Measurements from ENCODE around the gene SSPN.

Gene SSPN

DNA sequence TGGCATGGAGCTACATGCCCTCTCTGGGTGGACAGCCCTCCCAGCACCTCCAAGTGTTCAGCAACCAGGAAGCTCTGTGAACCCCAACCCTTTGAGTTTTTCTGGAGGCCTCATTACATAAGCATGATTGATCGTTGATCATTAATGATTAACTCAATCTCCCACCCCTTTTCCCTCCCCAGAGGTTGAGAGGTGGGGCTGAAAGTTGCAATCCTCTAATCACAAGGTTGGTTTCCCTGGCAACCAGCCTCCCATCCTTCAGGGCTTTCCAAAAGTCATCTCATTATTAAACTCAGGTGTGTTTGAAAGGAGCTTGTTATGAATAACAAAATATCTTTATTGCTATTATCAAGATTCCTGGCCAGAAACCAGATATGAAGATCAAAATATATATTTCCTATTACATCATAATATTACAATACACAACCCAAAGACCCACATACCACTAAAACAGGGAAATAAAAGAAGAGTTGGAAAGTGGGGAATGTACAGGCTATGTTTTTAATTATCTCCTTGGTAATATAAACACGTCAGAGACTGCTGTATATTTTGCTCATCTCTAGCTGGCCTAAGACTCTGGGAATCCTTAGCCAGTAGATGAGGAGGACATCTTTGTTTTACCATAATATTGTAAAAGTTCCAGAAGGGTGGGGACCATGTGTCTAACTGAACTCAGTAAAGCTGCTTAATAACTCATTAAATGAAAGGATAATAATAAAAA lies 73.6 kb downstream of the SSPN start:
- DNase-seq, result no peak

DNA sequence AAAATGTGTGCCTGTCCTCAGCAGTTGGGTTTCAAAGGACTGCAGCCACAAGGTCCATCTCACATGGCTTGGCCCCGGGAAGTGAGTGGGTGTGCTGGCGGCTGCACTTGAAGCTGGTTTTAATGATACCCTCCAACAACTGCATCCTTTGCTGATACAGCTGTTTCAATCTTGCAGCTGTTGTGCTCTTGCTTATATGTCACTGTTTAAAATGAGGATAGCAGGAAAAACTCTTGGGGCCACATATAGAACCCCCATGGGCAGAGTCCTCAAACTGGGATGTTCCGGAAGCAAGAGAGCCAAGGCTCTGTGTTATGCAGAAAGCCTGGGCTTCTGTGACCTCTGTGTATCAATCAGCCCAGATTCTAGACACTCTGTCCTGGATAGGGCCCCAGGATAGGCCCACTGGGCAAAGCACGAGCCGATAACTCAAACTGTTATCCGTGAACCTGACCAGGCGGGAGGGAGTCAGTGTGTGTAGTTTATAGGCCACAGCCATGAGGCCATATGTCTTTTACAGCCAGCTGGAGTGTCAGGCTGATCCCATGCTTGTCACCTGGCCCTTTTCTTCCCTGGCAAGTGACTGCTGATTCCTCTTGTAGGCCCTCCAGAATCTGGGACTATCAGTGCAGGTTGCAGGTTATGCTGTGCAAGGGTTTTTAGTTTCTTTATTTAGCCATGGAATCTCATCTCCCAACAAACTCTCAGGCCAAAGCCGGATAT lies 74.3 kb downstream of the SSPN start:
- DNase-seq, result peak in 1 of 2 donors; percentile 45

DNA sequence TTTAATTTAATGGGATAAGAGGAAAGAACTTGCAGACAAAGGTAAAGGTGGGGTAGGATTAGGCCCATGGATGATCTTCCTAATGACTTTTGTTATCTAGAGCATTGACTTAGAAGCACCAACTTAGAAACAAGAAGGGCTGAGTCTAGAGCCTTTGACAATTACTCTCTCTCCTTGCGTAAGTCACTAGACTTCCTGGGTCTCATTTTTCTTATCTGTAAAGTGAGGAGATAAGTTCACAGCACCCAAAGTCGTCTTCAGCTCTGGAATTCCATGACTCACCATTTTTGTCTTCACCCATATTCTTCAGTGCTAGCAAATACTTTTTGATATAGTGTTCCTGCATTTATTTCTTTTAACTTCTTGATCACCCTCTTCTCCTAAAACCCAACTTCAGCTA lies 75.7 kb downstream of the SSPN start:
- no peak for DNase-seq

DNA sequence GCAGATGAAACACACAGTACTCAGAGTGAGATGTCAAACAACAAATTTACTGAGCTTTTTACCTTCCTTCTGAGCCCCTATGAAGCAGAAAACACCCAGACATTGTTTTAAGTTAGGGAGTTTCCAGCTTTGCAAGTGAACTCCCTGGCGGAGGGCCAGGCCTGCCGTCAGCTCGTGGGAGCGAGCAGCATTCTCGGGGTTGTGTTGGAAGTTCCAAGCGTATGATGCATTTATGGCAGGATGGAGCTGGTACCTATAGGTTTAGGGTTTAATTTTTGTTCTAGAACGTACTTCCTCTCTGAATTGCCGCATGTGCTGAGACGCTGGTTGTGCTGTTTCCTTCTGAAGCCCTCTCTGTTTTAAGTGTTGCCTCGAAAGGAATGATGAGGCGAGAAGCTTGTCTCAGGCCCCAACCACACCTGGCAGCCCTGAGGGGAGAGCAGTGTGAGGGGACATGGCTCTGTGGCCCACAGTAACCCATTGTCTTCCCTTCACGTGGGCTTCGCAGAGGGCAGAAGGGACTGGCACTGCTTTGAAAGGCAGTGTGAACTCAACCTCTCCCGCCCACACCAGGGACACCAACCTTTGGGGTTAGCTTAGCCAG lies 76.6 kb downstream of the SSPN start:
- peak in 1 of 2 donors; percentile 50 for DNase-seq

DNA sequence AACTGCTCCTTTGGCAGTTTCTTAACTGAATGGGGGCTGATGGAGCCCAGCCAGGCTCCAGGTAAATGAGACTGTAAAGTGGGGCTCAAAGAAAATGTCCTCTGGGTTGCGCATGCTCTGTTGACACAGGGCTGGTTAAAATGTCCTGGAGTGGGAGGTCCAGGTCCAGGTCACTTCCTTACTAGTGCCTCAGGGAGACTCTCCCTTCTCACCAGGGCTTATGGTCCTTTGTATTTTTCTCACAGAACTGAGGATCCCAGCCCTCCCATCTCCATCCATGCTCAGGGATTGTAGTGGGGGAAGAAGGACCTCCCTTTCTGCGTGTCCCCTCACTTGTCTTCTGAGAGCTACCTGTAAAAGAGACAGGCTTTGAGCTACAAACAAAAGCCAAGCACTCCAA lies 77.5 kb downstream of the SSPN start:
- no peak for DNase-seq

DNA sequence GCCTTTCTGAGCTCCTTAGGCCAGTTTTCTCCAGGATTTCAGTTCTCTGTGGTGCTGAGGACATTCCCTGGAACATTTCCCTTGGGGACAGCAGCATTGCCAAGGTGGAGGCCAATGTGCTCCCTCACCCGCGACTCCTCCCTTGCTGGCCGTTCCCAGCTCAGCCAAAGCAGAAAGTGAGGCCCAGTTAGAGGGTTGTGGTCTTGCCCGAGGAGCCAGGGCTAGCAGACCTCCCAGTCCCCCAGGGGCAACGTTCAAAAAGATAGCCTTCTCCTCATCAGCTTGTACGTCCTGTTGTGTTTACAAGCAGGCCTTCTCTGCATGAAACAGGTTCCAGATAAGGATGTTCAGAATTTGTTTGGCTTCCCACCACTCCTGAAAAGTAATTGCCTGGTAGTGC lies 78.4 kb downstream of the SSPN start:
- DNase-seq, result no peak

DNA sequence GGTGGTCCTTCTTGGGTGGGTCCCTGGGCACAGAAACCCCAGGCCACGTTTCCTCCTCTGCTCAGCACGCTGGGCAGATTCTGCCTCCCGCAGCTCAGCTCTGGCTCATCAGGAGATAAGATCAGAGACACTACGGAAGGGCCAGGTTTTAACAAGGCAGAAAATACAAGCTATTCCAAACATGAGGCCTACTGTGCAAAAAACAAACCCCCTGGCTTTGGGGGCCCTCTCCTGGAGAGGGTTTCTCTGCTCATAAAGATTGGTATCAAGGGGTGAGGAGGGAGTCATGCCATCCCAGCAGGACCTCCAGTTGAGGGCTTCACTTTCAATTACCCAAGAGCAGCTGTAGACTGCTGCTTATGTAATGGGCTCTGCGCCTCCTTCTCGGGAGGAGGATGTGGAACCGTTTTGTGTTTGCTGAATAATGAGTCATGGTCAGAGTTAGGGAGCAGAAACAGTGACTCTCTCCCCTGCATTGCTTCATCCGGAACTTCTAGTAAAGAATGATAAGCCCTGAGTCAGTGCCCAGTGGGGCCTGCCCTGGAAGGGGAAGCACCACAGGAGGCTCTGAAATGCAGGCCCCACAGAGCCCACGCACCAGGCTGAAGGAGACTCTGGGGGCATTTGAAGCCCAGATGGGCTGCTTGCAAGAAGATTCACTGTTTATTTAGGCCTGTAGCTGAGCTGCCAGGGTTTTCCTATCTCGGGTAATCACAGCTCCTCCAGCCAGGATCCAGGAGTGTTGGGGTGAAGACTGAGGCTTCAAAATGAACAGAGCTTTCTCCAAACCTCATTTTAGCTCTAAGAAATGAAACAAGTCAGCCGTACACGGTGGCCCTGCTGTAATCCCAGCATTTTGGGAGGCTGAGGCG lies 79.3 kb downstream of the SSPN start:
- DNase-seq, result peak; percentile 99

DNA sequence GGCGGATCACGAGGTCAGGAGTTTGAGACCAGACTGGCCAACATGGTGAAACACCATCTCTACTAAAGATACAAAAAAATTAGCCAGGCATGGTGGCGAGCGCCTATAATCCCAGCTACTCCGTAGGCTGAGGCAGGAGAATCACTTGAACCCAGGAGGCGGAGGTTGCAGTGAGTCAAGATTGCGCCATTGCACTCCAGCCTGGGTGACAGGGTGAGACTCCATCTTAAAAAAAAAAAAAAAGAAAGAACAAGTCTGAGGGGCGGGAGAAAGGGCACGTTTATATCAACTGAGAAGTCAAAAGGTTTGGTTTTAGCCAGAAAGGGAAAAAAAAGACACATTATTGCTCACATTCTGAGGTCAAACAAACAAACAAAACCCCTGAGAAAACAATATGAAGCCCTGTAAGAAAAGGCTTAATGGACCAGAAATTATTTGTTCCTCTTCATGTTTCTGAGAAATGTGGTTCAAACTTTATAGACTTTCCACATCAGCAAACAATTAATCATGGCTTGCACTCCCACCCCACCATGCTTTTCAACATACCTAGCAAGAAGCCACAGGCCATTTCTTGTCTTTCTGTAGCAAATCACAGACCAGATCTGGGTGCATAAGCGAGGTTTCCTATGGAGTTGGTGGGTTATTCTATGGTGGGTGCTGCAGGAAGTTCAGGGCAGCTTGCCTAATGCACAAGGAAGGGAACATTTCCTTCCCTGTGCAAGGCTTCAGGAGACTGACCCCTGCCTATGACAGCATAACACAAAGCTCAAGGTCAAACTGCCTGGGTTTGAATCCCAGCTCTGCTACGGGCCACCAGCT lies 80.1 kb downstream of the SSPN start:
- DNase-seq, result peak; percentile 53 to 75

DNA sequence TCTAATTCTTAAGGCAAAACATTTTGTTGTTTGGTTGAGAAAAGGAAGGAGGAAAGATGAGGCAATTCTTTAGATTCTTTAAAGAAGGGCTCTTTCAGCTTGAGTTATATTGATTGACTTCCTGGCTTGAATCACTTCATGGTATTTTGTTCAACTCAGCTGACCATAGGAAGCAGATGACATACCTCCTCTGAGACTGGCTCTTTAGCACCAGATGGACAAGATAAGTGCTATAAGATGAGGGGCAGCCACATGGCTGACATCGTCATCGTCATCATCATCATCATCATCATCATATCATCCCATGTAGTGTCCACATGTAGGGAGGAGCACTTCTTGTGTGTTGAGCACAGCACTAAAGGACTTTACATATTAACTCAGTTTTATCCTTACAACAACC lies 81.3 kb downstream of the SSPN start:
- DNase-seq, result peak; percentile 44 to 54

DNA sequence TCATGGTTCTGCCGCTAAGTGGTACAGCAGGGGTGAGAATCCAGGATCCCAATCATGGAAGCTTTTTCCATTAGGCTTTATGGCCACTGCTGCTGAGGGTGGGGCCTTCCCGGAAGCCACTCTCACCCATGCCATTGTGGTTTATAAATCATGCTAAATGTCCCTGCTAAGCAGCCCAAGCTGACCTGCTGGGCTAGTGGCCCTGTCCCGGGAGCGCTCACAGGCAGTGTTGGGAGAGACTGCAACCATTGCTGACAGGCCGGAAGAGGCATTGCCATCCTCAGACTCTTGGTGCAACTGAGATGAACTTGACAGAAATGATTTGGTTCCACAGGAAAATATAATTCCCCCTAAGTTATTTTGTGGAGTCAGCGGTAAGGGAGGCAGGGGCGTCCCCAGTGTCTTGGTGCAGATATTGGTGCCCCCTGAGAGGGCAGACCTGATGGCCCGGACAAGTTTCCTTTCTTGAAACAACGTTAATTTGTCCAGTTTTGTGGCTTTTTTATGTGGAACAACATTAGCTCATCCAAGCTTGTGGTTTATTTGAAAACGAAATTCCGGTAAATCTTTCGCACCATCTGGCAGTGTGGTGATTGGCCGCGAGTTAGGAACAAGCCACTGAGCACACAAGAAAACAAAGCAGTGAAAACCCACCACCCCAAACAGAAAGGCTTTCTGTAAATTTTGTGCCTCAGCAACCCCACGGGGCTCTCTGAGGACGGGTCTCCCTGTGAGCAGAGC lies 82.3 kb downstream of the SSPN start:
- peak; percentile 20 to 27 for DNase-seq

DNA sequence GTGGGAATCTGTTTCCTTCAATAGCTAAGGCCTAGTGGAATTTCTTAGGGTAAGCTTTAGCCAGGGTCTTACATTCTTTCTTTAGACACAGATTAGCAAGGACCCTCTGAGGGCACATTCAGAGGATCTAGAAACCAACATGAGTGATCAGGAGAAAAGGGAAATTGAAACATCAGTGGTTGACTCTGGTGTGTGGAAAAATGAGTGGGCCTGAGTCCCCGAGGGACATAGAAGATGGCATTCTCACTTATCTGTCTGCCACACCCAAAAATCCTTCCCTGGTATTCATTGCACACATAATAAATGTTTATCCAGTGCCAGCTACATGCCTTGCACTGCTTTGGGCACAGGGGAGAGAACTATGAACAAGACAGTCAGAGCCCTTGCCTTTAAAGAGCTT lies 82.9 kb downstream of the SSPN start:
- DNase-seq, result peak; percentile 34 to 61

DNA sequence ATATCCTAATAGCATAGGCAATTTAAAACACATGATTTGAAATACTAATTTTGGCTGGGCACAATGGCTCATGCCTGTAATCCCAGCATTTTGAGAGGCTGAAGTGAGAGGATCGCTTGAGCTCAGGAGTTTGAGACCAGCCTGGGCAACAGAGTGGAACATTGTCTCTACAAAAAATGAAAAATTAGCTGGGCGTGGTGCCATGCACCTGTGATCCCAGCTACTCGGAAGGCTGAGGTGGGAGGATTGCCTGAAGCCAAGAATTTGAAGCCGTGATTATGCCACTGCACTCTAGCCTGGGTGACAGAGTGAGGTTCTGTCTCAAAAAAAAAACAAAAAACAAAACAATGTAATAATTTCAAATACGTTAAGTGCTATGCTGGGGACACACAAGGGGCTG lies 83.3 kb downstream of the SSPN start:
- DNase-seq, result no peak

DNA sequence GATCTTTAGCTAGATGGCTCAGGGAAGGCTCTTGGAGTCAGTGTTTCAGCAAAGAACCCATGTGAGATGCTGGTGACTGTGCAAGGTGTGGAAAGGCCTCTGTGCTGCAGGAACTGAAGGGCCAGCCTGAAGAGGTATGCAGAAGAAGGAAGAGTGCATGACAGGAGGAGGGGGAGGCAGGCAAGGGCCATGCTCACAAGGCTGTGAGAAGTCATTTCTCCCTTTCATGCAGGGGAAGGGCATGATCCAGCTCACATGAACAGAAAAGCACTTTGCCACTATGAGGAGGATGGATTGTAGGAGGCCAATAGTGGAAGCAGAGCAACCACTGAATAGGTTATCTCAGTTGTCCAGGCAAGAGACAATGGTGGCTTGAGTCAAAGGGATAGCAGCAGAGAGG lies 83.7 kb downstream of the SSPN start:
- peak; percentile 65 to 90 for DNase-seq

DNA sequence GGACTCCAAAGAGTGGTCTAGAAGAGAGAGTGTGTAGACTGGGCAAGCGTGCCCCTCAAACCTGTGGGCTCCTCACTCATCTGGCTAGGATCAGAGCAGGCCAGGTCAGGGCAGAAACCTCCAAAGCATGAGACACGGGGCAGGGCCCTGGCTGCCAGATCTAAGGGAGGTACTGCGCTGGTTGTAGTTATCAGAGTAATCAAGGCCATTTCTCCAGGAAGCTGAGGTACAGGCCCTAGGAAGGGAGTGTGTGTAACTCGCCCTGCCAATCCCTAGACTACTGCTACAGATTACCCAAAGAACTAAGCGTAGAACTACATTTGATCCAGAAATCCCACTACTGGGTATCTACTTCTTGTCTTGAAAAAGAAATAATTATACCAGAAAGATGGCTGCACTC lies 84.5 kb downstream of the SSPN start:
- no peak for DNase-seq

DNA sequence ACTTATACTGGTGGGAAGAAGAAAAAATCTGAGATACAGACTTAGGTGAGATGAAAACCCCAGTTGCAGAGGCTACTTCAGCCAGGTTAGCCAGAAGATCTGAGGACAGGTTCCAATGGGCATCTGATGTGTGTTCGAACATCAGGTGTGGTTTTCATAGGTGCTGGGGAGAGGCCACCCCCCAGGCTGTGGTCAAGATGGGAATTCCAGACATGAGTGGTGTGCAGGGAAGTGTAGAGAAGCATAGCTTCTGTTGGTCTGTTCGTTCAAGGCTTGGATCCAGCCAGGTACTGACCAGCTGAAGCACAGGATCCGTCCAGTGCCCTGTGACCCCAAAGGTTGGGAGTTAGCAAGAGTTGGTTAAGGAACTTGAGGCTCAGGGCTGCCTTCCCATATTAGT lies 85.5 kb downstream of the SSPN start:
- no peak for DNase-seq

DNA sequence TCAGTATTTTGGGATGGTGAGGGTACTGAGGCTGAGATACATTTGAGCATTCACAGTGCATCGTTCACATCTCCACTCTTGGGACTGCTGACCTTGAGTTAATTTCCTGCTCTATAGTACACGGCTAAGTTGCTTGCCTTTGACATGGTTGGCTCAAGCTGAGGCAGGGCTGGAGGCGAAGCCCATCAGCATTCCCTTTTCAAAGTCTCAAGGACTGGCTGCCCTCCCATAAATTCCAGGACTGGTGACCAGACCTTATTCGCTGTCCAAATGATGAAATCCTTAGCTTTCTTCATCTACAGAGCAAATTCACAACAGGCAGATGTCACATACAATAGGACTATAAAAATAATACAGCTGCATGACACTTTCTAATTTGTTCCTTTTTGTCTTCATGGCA lies 85.9 kb downstream of the SSPN start:
- DNase-seq, result no peak

DNA sequence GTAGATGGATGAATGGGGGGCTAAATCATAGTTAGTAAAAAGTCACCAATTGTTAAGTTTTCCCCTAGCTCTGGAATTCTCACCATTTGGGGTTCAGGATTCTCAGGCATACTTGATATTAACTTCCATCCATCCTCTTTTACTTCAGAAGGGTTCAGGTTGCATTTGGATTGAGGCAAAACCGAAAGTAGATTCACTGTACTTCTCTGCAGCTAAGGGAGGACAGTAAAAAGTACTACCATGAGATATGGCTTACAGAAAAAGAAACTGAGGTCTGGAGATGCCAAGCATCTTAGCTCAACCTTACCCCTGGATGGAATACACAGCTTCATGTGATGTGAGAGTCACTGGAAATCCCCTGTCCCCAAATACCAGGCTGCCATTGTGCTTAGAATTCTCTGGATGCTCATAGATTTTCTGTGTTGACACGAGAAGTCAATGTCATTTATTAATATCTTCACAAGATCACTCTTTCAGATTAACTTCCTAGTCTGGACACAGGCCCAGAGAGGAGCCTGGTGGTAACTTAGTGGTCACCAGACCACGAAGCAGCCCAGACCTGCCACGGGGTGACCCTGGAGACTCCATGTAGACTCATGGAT lies 87.1 kb downstream of the SSPN start:
- no peak for DNase-seq

DNA sequence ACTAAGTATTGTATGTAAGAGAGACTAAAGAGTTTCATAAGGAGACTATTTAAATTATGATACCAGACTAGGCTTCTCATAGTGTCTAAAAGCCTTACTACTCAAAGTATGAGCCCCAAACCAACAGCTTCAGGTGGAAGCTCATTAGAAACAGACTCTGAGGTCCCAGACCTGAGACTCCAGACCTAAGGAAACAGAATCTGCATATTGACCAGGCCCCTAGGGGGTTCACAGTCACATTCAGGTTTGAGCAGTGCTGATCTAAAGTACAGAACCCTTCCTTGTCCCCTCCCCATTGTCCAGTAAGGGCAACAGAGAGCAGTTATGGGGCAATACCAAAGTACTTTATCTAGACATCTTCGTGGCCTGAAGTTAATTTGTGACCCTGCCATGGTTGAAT lies 87.7 kb downstream of the SSPN start:
- no peak for DNase-seq

DNA sequence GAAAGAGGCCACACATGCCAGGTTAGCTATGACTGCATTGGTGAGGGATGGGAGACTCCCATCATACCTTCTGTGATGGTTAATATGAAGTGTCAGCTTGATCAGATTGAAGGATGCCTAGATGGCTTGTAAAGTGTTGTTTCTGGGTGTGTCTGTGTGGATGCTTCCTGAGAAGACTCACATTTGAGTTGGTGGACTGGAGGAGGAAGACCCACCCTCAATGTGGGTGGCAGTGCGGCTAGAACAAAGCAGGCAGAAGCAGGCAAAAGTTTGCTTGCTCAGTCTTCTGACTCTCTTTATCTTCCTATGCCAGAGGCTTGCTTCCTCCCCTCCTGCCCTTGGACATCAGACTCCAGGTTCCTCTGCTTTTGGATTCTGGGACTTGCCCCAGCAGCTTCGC lies 88.2 kb downstream of the SSPN start:
- DNase-seq, result peak in 1 of 2 donors; percentile 54

DNA sequence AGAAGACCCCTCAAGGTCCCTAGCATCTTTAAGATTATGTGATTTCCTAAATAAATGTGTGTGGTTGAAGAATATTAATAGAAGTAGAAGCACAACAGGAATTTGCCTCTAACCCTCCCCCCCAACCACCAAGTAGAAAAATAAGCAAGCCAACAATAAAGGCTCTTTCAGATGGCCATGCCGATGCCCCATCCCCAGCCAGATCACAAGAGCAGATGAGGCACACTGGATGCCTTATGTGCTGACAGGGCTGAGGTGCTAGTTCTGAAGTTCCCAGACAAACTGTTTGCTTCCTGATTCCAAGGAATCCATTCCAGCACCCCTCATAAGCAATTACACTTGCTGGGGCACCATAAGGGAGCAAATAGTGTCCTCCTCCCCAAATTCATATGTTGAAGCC lies 90.0 kb downstream of the SSPN start:
- no peak for DNase-seq

DNA sequence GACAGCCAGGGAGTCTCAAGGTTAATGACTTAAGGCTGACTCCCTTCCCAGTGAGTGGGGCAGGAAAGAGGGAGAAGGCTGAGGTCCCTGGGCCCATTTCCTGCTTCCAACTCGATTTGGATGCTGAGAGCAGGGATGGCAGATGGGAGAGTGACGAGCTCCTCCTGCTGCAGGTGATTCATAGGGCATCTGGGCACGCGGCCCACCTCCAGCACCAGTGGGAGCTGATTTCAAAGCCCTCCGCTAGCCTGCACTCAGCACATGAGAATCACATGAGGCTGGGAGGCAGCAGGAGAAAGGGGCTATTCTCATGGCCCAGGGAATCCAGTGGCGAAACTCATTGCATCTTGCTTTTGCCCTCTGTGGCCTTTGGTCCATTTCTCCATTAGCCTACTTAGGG lies 90.8 kb downstream of the SSPN start:
- no peak for DNase-seq
